ENCODE results near the gene SELENOS. TPM values are rescaled to one million over a fixed set of nuclear protein-coding genes. Genes with fewer than 3 reads are reported as not detected.

SELENOS gene
- total and polyA plus RNA-seq, 2 experiments from 2014 or later = 127 to 158 TPM

DNA sequence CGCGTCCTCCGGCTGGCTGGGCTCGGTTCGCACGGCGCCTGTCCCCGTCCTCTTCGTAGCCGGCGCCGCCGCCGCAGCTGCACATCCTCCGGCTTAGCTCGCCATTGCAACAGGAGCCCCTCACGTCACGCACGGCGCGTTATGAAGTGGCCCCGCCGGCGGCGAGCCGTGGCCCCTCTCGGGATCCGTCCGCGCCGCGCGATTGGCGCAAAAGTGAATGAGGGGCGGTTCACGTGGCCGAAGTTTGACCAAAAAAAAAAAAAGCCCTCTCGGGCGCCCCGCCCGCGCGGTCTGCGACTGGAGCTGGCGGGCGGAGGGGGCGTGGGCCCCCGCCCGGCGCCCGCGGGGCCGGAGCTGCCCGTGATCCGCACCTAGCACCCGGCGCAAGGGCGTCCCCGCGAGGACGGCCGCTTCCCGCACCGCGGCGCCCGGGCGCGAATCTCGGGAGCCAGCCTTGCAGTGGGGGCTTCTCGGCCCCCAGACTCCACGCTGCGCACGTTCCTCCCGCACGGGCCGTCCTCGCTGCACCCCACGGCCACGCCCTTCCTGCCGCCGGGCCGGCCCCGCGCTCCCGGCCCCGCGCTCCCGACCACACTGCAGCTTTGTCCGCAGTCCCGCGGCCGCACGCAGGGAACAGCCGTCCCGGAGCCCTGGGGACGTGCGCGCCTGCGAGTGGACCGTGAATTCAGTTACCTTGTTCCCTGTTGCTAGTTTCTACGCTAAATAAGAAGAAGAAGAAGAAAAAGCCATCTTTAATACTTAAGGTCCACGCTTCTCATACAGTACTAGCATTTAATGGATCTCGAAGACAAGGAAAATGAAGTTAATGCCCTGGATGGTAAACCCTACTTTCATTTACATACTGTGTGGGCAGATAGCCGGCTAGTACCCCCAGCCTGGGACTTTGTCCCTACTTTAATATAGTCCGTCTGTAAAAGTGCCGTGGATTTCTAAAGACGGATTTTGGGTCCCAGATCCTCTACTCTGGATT, 25.2 kb downstream of the SELENOS start, which contains the start of gene CHSY1:
Gene CHSY1 (minus strand): TSS at position 219 of the 991 bp plus-strand sequence. CDS start 592 bp downstream, outside the sequence.
- Histone ChIP-seq H3K4me3 (peak within 1 kb of the TSS; percentile 93), H4K20me1 (ENCODE audit: insufficient read depth, poor library complexity, severe bottlenecking) (peaks cover 32% of the 10 kb centered on the region), H3K4me1 (ENCODE audit: insufficient read depth) (peaks cover 33% of the 10 kb centered on the region), H3K27me3 (no peaks in the 10 kb centered on the region), H2AFZ (peak within 1 kb of the TSS; percentile 91), H3K4me2 (peak within 1 kb of the TSS; percentile 89), H3K9me3 (ENCODE audit: low read depth) (no peaks in the 10 kb centered on the region), H3K27ac (peak within 1 kb of the TSS; percentile 93), H3K36me3 (replicated peaks; ENCODE audit: insufficient read depth, low read depth) (no peaks in the 10 kb centered on the region), H3K79me2 (peaks cover 42% of the 10 kb centered on the region), H3K9me2 (replicated peaks; ENCODE audit: insufficient read depth) (no peaks in the 10 kb centered on the region)
- DNase-seq (ENCODE audit: low spot score) = peak; percentile 93
- 2% methylated on average over 47 of the region's 108 CpGs for WGBS (ENCODE audit: low lambda C conversion rate, missing lambda C conversion rate)
- TF ChIP-seq EZH2phosphoT487 (IDR thresholded peaks at IDR 0.05; ENCODE audit: low read depth, severe bottlenecking, unreplicated experiment) = no peak
- TF ChIP-seq EZH2 (IDR thresholded peaks at IDR 0.05; ENCODE audit: borderline replicate concordance) = no peak
- TF ChIP-seq, protein P1, sequence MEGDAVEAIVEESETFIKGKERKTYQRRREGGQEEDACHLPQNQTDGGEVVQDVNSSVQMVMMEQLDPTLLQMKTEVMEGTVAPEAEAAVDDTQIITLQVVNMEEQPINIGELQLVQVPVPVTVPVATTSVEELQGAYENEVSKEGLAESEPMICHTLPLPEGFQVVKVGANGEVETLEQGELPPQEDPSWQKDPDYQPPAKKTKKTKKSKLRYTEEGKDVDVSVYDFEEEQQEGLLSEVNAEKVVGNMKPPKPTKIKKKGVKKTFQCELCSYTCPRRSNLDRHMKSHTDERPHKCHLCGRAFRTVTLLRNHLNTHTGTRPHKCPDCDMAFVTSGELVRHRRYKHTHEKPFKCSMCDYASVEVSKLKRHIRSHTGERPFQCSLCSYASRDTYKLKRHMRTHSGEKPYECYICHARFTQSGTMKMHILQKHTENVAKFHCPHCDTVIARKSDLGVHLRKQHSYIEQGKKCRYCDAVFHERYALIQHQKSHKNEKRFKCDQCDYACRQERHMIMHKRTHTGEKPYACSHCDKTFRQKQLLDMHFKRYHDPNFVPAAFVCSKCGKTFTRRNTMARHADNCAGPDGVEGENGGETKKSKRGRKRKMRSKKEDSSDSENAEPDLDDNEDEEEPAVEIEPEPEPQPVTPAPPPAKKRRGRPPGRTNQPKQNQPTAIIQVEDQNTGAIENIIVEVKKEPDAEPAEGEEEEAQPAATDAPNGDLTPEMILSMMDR (IDR thresholded peaks at IDR 0.05; ENCODE audit: poor library complexity) = peak; percentile 21

DNA sequence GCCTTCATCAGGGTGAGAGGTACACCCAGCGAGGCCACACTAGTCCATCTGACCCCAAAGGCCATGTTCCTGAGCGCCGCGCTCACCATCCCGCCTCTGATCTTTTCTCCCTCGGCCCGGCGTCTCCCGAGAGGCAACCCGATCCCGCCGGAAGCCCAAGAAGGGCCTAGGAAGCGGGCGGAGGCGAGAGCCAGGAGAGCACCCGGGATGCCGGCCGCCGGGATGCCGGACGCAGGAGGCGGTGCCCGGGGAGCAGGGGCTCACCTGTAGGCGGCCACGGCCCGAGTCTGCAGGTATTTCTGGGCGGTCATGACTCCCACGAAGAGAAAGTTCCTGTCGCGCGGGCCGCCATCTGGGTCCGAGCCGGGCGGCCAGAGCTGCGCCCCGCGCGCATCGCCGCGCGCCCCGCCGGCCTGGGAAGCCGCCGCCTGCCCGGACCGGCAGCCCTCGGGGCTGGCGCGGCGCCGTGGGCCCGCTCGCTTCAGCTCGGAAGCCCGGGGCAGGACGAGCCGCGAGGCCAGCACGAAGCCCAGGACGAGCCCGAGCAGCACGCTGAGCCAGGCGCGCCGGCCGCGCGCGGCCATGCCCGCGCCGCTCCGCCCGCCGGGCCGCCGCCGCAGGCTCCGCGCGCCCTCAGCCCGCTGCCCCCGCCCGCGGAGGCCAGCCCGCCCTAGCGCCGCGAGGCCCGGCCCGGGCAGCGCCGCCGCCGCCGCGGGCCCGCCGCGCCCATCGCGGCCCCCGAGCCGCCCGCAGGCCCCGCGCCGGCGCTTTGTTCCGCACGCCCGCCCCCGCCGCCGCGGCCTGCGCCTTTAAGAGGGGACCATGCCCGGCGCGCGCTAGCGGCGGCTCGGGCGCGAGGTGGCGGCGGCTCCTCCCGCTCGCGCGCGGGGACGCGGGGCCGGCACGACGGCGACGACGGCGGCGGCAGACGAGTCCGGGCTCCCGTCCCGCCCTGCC, 26.1 kb downstream of the SELENOS start:
- H3K27me3 ChIP-seq = no peaks in the 10 kb centered on the region
- H4K20me1 ChIP-seq (ENCODE audit: insufficient read depth, poor library complexity, severe bottlenecking) = peaks cover 40% of the 10 kb centered on the region
- peaks cover 31% of the 10 kb centered on the region for H3K4me1 ChIP-seq (ENCODE audit: insufficient read depth)
- TF ChIP-seq EZH2phosphoT487 (IDR thresholded peaks at IDR 0.05; ENCODE audit: low read depth, severe bottlenecking, unreplicated experiment) (no peak), EZH2 (IDR thresholded peaks at IDR 0.05; ENCODE audit: borderline replicate concordance) (no peak)
- TF ChIP-seq, protein P1 (IDR thresholded peaks at IDR 0.05; ENCODE audit: poor library complexity) = no peak
- peak; percentile 84 for DNase-seq (ENCODE audit: low spot score)
- H3K4me3 ChIP-seq = peak overlapping the region; percentile 93
- H3K9me2 ChIP-seq (replicated peaks; ENCODE audit: insufficient read depth) = no peaks in the 10 kb centered on the region
- peak overlapping the region; percentile 91 for H2AFZ ChIP-seq
- H3K4me2 ChIP-seq = peak overlapping the region; percentile 89
- H3K9me3 ChIP-seq (ENCODE audit: low read depth) = no peaks in the 10 kb centered on the region
- under 1% methylated on average over 73 of the region's 150 CpGs for WGBS (ENCODE audit: low lambda C conversion rate, missing lambda C conversion rate)
- H3K36me3 ChIP-seq (replicated peaks; ENCODE audit: insufficient read depth, low read depth) = no peaks in the 10 kb centered on the region
- peaks cover 52% of the 10 kb centered on the region for H3K79me2 ChIP-seq
- peak overlapping the region; percentile 93 for H3K27ac ChIP-seq

DNA sequence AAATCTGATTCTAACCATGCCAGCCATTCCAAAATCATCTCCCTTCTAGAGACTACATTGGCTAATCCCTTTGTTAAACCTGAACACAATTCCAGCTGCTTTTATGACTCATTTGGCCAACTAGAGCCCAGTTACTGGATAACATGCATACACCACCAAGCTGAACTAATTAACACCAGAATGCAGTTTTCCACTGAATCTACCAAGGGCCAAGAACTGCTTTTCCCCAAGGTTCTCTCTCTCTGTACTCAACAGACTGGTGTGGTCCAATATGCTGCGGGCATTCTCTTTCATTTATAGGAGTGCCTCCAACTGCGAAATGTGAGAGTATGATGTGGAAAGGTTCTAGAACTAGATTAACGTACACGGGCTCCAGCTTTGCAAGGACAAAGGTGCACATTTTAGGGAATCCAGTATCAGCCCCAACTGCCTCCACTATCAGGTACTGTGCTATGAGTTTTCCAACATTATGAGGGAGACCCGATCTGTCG, 26.9 kb downstream of the SELENOS start:
- H3K4me3 ChIP-seq = peak overlapping the region; percentile 91
- peaks cover 24% of the 10 kb centered on the region for H3K4me1 ChIP-seq (ENCODE audit: insufficient read depth)
- peaks cover 59% of the 10 kb centered on the region for H3K79me2 ChIP-seq
- H3K36me3 ChIP-seq (replicated peaks; ENCODE audit: insufficient read depth, low read depth) = no peaks in the 10 kb centered on the region
- peak overlapping the region; percentile 78 for H3K4me2 ChIP-seq
- H3K27me3 ChIP-seq = no peaks in the 10 kb centered on the region
- TF ChIP-seq, protein P1 (IDR thresholded peaks at IDR 0.05; ENCODE audit: poor library complexity) = no peak
- no peak for TF ChIP-seq EZH2phosphoT487 (IDR thresholded peaks at IDR 0.05; ENCODE audit: low read depth, severe bottlenecking, unreplicated experiment)
- TF ChIP-seq EZH2 (IDR thresholded peaks at IDR 0.05; ENCODE audit: borderline replicate concordance) = no peak
- peaks cover 47% of the 10 kb centered on the region for H4K20me1 ChIP-seq (ENCODE audit: insufficient read depth, poor library complexity, severe bottlenecking)
- 10% methylated on average over 6 of the region's 6 CpGs for WGBS (ENCODE audit: low lambda C conversion rate, missing lambda C conversion rate)
- H2AFZ ChIP-seq = no peak overlapping the region
- no peaks in the 10 kb centered on the region for H3K9me2 ChIP-seq (replicated peaks; ENCODE audit: insufficient read depth)
- no peaks in the 10 kb centered on the region for H3K9me3 ChIP-seq (ENCODE audit: low read depth)
- H3K27ac ChIP-seq = peak overlapping the region; percentile 19
- no peak for DNase-seq (ENCODE audit: low spot score)

Measured in hepatocyte (in vitro differentiated cells).